ENCODE results near the gene DIABLO.
A peak's percentile ranks its signal among the peaks of the same experiment; 100 is the strongest.
"Not testable (repeated sequence)": the region's sequence is repeated elsewhere in the genome, so short reads cannot be mapped to it uniquely, and the experiment has no call there.

The DIABLO gene

DNA sequence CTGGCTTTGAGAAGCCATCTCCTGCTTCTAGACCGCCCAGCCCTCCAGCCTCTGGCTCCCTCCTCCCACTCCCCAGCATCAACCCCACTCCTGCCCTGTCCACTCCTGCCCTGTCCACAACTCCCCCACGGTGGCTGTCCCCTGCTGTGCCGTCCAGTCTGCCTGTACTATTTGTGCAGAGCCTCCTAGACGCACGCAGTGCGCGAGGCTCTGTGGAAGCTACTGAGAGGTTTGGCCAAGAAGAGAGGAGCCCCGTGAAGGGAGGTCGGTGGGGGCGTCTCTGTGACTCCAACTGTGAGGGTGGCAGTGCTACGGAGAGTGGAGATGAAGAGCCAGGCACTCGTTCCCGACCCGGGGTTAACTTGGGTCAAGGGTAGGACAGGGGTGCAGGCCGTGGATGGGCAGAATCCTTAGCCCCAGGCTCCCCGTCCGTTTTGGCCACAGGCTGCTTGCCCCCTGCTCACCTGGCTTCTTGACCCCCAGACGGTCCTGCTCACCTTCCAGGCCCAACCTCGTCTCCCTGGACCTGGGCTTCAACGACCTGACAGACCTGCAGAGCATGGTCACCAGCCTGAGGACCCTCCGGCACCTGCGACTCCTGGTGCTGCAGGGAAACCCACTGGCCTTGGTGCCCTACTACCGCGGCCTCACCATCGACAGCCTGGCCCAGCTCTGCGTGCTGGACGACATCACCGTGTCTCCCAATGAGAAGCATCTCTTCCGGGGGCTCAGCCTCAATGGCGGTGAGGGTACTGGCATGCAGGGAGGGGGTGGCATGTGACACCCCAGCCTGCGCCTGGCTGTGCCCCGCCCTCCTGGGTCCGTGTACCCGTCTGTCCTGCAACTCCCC is 36.0 kb downstream of the DIABLO start:
- no peak for DNase-seq (ENCODE audit: low read depth in 2 of 2)

DNA sequence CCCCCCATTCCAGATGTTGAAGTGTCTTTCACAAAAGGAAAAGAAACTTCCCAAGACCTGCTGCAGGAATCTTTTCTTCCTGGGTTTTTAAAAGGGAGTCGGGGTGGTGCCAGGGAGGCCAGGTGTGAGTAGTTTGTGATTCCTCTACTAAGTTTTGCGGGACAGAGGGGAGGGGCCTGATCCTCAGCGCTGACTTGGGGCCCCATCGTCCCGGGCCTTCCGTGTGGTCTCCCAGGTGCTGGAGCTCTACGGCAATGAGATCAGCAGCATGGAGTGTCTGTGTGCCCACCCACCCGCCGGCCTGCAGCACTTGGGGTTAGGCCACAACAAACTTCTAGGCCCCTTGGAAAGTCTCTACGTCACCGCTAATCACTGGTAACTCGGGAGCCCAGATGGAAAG is 38.4 kb downstream of the DIABLO start:
- DNase-seq (ENCODE audit: low read depth in 2 of 2): no peak

DNA sequence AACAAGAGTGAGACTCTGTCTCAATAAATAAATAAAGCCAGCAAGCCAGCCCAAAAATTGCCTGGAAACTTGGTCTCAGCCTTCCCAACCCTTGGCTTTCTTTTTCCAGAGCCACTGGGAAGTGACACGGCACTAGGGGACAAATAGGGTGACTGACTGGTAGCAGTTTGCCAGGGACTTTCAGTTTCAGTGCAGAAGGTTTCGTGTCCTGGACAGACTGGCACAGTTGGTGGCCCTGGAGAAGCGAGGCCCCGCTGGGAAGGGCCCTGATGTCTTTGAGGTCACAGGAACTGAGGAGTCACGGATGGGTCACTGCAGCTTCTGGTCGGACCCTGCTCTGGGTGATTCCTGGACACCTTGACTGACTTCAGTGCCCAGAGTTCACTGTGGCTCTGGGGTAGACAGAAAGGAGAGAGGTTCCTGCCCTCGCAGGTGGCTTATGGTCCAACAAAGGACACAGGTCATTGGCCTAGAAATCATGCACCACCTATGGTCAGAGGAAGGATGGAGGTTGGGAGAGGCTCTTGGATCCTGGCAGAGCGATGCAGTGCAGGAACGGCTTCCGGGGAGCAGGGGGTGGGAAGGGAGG is 40.3 kb downstream of the DIABLO start:
- no peak for DNase-seq (ENCODE audit: low read depth in 2 of 2)

DNA sequence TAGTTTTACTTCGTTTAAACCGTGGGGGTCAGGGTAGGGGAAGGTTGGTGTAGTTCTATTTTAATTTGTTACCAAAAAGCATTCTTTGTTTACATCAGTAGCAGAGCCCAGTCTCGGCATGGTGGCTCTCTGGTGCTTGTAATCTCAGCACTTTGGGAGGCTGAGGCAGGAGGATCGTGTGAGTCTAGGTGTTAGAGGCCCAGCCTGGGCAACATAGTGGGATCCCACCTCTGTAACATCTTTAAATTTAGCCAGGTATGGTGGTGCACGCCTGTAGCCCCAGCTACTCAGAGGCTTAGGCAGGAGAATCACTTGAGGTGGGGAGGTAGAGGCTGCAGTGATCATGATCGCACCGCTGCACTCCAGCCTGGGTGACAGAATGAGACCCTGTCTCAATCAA is 40.8 kb downstream of the DIABLO start:
- DNase-seq (ENCODE audit: low read depth in 2 of 2): no peak

DNA sequence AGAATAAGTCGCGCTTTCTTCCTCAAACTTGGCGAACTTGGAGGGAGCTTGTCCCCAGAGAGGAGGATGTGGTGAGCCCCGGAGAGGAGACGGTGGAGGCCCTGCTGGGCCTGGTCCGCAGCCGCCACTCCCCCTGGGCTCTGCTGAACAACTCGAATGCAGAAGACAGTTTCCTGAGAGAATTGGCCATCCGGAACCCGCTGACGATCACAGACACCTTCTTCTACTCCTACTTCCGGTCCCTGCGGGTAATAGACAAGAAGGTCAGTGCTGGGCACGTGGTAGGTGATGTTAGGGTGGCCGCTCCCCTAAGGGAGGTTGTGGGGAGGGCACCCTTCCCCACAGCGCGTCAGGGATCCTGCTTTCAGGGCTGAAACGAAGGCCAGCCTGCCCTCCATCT is 41.3 kb downstream of the DIABLO start:
- DNase-seq (ENCODE audit: low read depth in 2 of 2): no peak

DNA sequence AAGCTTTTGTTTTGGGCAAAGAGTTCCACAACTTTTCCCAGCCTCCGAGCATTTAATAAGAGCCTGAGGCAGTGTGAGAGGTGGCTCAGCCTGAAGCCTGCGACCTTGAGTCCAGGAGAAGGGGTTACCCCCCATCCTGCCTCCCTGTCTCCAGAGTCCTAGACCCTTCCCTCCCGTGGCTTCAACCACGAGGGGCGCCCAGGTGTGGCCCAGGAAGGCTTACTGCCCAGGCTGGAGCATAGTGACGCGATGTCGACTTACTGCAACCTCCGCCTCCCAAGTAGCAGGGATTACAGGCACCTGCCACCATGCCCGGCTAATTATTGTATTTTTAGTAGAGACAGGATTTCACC is 42.3 kb downstream of the DIABLO start:
- DNase-seq (ENCODE audit: low read depth in 2 of 2): no peak

DNA sequence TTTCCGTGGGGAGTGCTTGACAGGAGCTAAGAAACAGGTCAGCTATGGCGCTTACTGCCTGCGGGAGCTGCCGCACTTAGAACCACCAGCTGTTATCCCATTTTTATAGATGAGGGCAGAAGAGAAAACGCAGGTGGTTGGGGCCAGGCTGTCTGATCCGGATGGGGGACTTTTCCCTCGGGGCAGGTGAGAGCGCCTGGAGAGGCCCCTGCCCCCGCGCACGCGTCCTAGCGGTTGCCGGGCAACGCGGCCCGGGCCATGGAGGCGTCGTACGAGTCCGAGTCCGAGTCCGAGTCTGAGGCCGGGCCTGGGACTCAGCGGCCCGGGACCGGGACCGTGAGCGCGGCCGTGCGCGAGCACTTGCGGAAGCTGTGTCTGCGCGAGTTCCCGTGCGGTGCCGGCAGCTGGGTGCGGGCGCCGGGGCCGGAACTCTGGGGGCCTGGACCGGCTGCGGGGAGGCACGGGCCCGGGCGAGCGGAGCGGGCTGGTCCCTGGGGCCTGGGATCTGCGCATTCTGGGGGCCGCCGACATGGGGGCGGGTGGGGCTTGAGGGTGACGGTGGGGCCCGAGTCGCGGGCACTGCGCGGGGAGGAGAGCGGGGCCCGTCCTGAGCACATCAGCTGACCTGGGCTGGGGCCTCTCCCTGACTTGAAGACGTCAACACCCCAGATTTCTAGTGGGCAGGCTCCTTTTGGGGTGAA is 42.8 kb downstream of the DIABLO start, which contains the start of gene LRRC43:
Gene LRRC43, plus strand, starts transcription at position 237 of the 701 bp plus-strand sequence. Its CDS starts 22 bp downstream, at position 259.
- DNase-seq (ENCODE audit: low read depth in 2 of 2): no peak

DNA sequence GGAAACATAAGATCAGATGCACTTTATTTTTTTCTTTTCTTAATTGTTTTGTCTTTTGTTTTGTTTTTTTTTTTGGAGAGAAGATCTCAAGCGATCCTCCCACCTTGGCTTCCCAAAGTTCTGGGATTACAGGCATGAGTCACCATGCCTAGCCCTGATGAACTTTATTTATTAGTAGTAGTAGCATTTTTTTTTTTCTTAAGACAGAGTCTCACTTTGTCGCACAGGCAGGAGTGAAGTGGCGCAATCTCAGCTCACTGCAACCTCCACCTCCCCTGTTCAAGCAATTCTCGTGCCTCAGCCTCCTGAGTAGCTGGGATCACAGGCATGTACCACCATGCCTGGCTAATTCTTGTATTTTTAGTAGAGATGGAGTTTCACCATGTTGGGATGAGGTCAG is 49.4 kb downstream of the DIABLO start:
- DNase-seq (ENCODE audit: low read depth in 2 of 2): not testable (repeated sequence)

DNA sequence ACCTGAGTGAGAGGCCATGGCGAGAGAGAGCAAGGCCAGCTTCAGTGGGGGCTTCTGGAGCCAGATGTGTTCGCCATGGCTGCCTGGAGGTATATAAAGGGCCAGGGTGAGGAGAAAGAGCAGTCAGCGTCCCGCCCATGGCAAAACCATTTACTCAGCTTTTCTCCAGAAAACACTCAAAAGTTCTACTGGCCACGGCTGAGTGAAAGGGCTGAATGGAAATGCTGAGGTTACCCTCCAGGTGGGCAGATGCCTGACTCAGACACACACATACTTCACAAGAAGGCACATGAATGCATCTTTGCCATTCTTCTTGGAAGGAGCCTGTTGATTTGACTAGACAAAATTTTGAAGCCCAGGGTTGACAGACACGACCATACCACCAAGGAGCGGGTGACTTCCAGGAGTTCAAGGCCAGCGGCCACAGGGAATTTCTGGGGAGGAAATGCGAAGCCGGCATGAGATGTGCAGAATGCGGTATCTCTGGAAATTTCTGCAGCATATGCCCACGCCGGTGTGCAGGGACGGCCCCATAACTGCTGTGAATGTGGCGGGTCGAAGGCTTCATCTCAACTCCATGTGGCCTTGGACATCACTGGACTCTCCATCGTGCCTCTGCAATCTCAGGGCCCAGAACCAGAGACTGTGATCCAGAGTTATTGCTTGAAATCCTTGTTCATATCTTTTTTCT is 51.6 kb downstream of the DIABLO start, which contains the start of gene IL31:
Gene IL31, minus strand, starts transcription at position 67 of the 691 bp plus-strand sequence. Its CDS starts 49 bp downstream, at position 18.
- peak in 1 of 2 donors; percentile 41 for DNase-seq (ENCODE audit: low read depth in 2 of 2)

DNA sequence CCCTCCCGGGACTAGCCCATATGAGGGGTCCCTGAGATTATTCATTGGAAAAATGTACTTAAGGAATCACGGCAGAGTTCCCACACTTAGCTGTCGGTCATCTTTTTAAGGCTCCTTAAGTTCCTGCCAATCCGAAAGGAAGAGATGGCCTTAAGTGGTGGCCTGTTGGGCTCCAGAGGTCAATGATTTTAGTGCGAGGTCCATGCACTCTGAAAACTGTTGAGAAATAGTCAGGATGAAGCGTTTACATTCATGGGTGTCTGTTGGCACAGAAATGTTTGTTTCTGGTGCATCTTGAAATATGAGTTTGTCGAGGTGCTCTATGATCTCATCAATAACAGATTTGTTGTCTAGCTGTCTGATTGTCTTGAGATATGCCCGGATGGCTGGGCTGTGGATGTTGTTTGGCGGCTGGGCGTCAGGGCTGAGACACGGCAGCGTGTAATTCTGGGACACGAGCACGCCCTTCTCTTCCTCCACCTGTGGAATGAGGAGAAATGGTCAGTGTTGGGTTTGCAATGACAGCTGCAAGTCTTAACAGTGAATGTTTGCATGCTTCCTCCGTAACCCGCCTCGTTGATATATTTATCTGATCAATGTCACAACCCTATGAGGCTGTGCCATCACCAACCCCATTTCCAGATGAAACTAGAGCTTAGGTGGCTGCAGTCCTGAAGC is 53.5 kb downstream of the DIABLO start:
- DNase-seq (ENCODE audit: low read depth in 2 of 2): no peak

DNA sequence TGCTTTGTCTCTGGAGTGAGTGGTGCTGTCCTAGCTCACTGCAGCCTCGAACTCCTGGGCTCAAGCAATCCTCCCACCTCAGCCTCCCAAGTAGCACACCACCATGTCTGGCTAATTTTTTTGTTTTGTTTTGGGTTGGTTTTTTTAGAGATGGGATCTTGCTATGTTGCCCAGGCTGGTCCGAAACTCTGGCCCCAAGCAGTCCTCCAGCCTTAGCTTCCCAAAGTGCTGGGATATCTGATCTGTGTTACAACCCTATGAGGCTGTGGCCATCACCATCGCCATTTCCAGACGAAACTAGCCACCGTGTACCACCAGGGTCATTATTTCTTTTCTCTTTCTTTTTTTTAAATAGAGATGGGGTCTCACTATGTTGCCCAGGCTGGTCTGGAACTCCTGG is 54.5 kb downstream of the DIABLO start:
- DNase-seq (ENCODE audit: low read depth in 2 of 2): no peak

DNA sequence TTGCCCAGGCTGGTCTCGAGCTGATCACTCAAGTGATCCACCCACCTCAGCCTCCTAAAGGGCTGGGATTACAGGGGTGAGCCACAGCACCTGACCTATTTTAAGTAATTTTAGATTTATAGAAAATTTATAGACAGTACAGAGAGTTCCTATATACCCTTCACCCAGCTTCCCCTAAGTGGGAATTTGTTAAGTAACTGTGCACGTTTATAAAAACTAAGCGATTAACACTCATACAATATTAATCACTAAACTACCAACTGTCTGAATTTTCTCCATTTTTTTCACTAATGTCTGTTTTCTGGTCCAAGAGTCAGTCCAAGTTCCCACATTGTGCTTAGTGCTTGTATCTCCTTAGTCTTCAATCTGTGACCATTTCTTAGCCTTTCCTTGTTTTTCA is 57.4 kb downstream of the DIABLO start:
- DNase-seq (ENCODE audit: low read depth in 2 of 2): no peak

DNA sequence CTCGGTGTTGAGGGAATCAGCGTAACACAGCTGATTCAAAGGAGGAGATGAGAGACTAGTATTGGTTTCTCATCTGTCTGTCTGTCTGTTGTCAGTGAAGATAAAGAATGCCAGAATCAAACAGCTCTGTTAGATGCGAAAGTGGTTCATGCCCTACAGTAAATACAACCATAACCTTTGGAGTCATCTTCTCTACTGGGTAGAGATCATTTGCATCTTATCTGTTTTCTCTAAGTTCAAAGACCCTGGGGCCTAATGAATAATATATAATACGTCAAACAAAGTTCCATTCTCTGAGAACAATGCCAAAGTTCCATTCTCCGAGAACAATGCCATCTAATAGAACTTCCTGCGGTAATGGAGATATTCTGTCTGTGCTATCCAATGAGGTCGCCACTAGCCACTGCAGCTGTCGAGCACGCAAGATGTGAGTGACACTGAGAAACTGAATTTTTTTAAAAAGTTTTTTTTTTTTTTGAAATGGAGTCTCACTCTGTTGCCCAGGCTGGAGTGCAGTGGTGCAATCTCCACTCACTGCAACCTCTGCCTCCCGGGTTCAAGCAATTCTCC is 58.4 kb downstream of the DIABLO start:
- DNase-seq (ENCODE audit: low read depth in 2 of 2): no peak

DNA sequence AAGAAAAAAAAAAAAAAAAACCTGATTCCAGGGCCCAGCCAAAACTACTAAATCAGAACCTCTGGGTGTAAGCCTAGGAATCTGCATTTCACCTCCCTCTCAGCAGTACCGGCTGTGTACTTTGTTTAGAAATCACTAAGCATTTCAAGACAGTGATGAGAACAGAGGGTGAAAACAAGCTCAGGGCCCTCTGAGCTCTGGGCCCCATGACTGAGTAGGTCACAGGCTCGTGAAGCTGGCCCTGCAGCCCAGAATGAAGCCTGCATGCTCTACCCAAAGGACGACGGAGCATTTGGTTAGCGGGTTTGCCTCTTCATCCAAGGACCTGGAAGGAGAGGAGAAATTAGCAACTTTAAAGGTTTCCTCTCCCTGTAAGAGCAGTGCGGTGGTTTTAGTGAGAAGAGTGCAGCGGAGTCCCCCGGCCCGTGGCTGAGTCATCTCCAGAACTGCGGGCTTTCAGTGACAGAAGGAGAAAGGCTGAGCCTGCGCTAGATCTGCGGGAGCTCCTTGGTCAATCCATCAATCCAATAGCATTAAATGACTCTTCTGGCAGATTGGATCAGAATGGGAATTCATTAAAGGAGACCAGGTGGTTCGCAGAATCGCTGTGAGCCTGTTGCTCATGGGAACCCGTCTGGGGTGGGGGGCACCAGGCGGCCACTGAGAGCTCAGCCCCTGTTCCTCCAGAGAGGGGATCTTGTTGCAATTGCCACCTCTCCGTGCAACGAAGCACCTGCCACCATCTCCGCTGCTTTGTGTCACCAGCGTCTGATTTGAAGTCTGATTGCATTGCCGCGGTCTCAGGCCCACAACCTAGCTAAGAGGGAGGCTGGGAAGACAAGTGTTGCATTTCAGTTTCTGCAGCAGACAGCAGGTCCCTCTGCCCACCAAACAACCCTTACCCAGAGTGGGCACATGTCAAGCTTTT is 59.2 kb downstream of the DIABLO start:
- peak; percentile 23 to 47 for DNase-seq (ENCODE audit: low read depth in 2 of 2)

DNA sequence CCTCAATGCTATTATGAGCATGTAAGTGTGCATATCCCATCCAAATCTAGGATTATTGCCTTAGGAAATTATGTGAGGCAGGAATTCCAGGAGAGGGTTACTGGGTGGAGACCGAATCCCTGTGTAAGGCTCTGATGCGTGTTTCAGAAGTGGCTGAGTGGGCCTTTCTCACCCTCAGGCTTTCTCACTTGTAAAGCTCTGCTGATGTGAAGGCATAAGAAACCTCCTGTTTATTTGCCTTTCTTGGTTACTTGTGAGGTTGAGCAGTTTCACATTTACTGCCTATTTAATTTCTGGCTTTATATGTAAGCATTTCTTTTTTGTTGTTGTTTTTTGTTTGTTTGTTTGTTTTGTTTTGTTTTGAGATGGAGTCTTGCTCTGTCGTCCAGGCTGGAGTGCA is 62.9 kb downstream of the DIABLO start:
- no peak for DNase-seq (ENCODE audit: low read depth in 2 of 2)

DNA sequence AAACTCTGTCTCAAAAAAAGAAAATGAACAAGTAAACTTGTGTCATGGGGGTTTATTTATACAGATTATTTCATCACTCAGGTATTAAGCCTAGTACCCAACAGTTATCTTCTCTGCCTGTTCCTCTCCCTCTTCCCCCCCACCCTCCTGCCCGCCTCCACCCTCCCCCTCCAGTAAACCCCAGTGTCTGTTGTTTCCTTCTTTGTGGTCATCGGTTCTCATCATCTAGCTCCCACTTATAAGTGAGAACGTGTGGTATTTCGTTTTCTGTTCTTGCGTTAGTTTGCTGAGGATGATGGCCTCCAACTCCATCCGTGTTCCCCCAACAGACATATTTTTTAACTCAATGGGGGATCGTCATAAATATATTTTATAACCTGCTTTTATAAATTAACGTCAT is 64.2 kb downstream of the DIABLO start:
- no peak for DNase-seq (ENCODE audit: low read depth in 2 of 2)

DNA sequence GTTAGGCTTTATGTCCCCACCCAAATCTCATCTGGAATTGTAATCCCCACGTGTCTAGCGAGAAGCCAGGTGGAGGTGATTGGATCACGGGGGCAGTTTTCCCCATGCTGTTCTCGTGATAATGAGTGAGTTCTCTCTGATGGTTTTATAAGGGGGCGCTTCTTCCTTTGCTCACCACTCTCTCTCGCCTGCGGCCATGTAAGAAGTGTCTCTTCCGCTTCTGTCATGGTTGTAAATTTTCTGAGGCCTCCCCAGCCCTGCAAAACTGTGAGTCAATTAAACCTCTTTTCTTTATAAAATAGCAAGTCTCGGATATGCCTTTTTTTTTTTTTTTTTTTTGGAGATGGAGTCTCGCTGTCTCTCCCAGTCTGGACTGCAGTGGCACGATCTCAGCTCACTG is 65.1 kb downstream of the DIABLO start:
- DNase-seq (ENCODE audit: low read depth in 2 of 2): no peak

DNA sequence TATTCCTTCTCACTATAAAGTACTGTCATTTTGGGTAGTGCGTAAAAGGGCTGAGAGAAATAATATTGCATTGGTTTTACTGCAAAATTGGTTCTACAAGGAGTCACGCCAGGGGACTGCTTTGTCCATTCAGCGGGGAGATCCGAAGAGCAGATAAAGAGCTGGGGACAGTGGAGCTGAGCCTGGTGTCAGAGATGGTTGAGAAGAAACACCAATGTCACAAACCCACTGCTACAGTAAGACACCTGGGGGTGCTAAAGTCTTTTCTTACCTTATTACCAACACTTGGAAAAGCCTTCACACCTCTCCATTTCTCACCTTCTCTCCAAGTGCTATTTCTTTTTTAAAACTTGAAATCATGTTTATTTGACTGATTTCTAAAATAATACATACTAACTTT is 66.0 kb downstream of the DIABLO start:
- DNase-seq (ENCODE audit: low read depth in 2 of 2): no peak

DNA sequence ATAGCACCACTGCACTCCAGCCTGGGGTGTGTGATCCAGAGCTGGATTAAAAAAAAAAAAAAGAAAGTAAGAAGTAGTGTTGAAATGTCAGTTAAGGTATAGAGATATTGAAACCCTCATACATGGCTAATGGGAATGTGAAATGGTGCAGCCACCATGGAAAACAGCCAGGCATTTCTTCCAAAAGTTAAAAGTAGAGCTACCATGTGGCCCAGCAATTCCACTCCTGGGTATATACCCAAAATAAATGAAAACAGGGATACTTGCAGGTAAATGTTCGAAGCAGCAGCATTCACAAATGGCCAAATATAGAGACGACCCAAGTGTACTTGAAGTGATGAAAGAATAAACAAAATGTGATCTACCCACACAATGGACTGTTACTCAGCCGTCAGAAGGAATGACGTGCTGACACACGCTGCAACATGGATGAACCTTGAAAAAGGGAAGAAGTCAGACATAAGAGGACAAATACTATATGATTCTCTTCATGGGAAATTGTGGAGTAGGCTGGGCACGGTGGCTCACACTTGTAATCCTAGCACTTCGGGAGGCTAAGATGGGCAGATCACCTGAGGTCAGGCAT is 67.1 kb downstream of the DIABLO start:
- DNase-seq (ENCODE audit: low read depth in 2 of 2): no peak
